GM19468 (cell line): ENCODE data around the gene TCP11L2.

Source experiments
- ATAC-seq: cut with Tn5 transposase; IDR thresholded peaks from one replicate; pipeline ENCODE4 v1.9.1; 2021; ENCODE audit warnings: mild to moderate bottlenecking, moderate library complexity, moderate number of reproducible peaks; ENCODE audit not compliant: unreplicated experiment; ENCODE audit errors: extremely low read depth

Gene TCP11L2

GRCh38 chr12:106302401-106303201 is at the start of gene TCP11L2:
TSS of gene TCP11L2 (plus strand) at chr12:106302733. CDS start at chr12:106311076, 8,343 bp downstream.
- peak; percentile 70 for ATAC-seq

DNA sequence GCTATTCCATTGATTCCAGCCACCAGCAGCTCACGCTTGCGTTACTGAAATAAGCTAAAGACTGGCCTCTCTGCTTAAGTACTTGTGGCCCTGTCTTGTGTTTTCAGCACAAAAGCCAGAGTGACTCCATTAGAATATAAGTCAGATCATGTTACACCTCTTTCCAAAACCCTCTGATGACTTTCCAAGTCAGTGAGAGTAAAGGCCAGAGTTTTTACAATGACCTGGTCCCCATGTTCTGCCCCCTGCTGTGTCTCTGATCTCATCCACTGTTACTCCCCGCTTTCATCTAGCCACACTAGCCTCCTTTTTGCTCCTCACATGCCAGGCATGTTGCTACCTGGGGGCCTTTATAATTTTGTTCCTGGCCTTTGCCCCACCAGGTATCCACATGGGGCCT is 47.8 kb upstream of the TCP11L2 start:
- ATAC-seq, result no peak

DNA sequence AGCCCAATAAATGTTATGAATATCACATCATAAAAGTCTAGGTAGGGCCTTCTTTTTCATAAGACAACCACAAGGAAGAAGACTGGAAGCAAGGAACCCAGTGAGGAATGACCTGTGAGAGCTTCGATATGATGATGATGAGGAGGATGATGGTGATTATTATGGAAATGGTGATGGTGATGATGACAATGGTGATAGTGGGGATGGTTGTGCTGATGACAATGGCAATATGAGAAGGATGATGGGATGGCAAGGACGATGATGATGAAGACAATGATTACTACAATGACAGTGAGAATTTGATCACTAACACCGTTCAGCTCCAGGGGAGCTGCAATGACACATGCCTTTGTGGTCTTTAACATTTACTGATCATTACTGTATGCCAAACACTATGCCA is 47.0 kb upstream of the TCP11L2 start:
- ATAC-seq, result no peak

GRCh38 chr12:106255952-106256351 is 46.6 kb upstream of the TCP11L2 start:
- ATAC-seq, result no peak

DNA sequence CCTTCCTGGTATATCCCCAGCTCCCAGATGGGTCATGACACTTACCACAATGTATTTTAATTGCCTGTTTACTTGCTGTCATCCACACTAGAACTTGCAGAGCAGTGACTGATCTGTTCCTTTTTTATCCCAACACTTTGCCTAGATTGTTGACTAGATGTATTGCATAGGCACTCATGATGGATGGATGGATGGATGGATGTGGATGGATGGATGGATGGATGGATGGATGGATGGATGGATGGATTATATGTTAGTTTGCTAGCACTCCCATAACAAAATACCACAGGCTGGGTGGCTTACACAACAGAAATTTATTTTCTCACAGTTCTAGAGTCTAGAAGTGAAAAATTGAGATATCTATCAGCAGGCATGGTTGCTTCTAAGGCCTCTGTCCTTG is 46.0 kb upstream of the TCP11L2 start:
- no peak for ATAC-seq

- ATAC-seq, result no peak
Observed at GRCh38 chr12:106258226-106258625, 44.3 kb upstream of the TCP11L2 start.

- ATAC-seq, result no peak
Observed at GRCh38 chr12:106258935-106259334, 43.6 kb upstream of the TCP11L2 start.

DNA sequence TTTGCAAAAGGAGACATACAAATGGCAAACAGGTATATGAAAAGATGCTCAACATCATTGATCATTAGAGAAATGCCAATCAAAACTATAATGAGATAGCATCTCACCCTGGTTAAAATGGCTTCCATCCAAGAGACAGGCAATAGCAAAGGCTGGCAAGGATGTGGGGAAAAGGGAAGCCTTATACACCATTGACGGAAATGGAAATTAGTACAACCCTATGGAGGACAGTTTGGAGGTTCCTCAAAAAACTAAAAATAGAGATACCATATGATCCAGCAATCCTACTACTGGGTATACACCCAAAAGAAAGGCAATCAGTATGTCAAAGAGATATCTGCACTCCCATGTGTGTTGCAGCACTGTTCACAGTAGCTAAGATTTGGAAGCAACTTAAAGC is 37.4 kb upstream of the TCP11L2 start:
- no peak for ATAC-seq

DNA sequence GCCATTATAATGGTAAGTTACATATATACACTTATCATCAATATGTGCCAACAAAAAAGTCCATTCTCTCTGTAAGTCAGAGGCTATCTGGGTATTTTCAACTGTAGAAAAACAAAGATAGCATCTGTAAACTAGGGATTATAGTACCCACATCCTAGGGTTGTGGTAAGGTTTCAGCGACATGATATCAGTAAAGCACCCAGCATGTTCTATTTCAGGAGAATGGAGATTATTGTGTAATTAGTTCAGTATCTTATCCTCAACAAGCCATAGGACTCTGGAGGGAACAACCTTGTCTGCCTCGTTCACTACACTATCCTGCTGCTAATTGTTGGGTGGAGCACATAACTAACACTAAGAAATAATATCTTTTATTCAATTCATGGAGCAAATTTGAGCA is 35.0 kb upstream of the TCP11L2 start:
- ATAC-seq, result no peak

GRCh38 chr12:106269150-106269771 is 33.3 kb upstream of the TCP11L2 start:
- ATAC-seq, result no peak

DNA sequence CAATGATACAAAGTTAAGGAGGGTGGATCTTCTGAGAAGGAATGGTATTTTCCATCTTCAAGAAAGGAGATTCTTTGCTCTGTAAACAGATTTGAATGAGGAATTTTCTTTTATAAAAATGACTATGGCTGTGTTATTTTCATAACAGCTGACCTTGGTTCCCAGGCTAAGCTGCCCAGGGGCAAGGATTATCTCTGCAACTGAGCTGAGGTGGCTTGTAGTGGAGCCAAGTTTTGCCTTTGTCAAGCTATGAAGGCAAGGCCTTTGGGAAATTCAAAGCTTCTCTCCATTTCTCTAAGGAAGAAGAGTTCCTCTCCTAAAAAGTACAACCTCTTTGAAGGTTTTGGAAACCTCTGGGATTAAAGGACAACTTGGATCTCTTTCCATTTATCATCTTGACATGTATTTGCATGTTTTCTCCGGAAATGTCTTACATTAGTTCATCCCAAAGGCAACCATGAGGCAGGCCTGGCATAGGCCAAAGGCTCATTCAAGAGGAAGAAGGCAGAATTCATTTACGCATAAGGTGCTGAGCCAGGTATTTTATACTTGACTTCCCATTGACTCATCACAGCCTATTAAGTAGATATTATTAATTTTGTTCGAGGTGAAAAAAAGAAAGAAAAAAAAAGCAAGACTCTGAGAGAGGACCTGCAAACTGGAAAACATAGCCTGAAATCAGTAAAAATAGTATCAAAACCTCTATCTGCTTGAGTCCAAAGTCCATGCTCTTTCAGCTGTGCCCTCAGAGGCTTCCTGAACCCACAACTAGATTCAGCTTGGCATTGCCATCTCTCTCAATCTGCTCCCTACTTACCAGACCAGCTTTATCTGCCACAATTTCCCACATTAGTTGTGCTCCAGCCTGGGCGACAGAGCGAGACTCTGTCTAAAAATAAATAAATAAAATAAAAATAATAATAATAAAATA is 30.7 kb upstream of the TCP11L2 start:
- ATAC-seq, result no peak

- no peak for ATAC-seq
Observed at GRCh38 chr12:106273491-106273890, 29.0 kb upstream of the TCP11L2 start.

GRCh38 chr12:106274012-106274411 is 28.5 kb upstream of the TCP11L2 start:
- ATAC-seq, result no peak

DNA sequence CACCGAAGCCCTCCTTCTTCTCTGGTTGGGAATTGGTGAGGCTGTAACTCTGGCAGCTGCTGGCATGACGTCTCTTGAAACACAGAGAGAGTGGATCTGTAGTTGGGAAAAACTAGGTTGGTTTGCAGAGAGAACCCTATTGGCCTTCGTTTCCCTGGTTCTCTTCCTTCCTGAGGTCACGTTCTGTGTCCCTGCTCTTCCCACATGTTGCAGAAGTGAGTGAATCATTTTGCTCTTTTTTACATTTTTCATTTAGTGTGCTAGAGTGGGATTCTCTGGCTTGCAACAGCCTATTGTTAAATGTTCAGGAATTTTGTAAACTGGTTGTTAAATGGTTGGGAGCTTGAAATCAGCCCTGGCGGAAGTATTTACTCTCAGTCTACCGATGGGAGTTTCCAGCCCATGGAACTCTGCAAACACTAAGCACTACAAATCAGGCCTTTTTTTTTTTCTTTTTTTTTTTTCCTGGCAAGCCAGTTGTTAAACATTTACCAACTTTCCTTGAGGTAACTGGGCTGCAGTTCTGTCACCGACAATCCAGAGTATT is 27.9 kb upstream of the TCP11L2 start:
- no peak for ATAC-seq

GRCh38 chr12:106275458-106275857 is 27.1 kb upstream of the TCP11L2 start:
- no peak for ATAC-seq

- ATAC-seq, result peak; percentile 24
Observed at GRCh38 chr12:106276032-106276740, 26.3 kb upstream of the TCP11L2 start.

DNA sequence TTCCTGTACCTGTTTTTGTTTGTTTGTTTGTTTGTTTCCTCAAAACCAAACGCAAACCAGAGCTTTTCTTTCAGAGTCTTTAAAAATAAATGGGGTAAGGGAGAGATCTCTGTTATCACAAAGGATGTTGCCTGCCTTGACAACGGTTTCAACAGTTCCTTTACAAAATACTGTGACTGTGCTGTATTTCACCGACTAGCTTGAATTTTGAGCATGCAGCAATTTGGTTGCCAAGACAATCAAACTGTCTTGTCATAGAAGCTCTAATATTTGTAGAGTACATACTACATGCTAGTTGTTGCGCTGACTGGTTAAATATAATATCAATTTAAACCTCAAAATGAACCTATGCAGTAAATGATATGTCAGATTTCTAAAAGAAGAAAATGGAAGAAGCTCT is 22.4 kb upstream of the TCP11L2 start:
- no peak for ATAC-seq

DNA sequence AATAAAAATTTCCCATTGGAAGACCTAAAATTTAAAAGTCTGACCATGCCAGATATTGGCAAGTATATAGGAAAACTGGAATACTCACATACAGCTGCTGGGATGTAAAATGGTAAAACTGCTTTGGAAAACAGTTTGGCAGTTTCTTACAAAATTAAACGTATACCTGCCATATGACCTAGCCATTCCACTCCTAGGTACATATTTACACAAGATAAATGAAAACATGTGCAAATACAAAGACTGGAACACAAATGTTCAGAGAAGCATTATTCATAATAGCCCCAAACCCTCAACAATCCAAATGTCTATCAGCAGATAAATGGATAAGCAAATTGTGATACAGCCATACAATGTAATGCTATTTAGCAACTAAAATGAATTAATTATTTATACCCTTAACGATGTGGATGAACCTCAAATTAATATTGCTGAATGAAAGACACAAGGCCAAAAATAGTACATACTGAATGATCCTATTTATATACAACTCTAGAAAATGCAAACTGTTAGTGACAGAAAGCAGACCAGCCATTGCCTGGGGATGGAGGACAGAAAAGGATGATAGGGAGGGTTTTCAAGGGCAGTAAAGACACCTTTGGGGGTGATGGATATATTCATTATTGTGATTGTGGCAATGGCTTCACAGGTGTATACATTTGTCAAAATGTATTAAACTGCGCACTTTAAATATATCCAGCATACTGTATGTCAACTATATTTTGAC is 21.3 kb upstream of the TCP11L2 start:
- no peak for ATAC-seq

DNA sequence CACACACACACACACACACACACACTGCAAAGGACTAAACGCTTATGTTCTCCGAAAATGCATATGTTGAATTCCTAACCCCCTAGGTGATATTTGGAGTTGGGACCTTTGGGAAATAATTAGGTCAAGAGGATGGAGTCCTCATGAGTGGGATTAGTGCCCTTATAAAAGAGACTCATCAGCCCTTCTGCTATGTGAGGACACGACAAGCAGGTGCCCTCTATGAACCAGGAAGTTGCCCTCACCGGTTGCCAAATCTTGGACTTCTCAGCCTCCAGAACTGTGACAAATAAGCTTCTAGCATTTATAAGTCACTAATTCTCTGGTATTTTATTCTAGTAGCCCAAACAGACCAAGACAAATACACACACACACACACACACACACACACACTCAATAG is 20.7 kb upstream of the TCP11L2 start:
- ATAC-seq, result no peak
